ENCODE measurements around the gene PDE5A.
"Not testable (repeated sequence)": the region's sequence is repeated elsewhere in the genome, so short reads cannot be mapped to it uniquely, and the experiment has no call there.

The PDE5A gene

GRCh38 chr4:119667802-119668201 lies 39.2 kb upstream of the PDE5A start:
- in situ Hi-C loops (cut with MboI; ENCODE audit: low sequenced_read_pairs, unreplicated experiment): no loop called here
- no peak for TF ChIP-seq CTCF (IDR thresholded peaks at IDR 0.05; ENCODE audit: borderline replicate concordance, control extremely low read depth, extremely low read depth, insufficient read depth, missing control alignments)
- DNase-seq (ENCODE audit: low spot score): no peak

GRCh38 chr4:119666653-119667091 lies 38.1 kb upstream of the PDE5A start:
- no peak for DNase-seq (ENCODE audit: low spot score)
- in situ Hi-C loops (cut with MboI; ENCODE audit: low sequenced_read_pairs, unreplicated experiment): no loop called here
- TF ChIP-seq CTCF (IDR thresholded peaks at IDR 0.05; ENCODE audit: borderline replicate concordance, control extremely low read depth, extremely low read depth, insufficient read depth, missing control alignments): no peak

GRCh38 chr4:119665752-119666151 lies 37.1 kb upstream of the PDE5A start:
- in situ Hi-C loops (cut with MboI; ENCODE audit: low sequenced_read_pairs, unreplicated experiment): no loop called here
- DNase-seq (ENCODE audit: low spot score): no peak
- no peak for TF ChIP-seq CTCF (IDR thresholded peaks at IDR 0.05; ENCODE audit: borderline replicate concordance, control extremely low read depth, extremely low read depth, insufficient read depth, missing control alignments)

- in situ Hi-C loops (cut with MboI; ENCODE audit: low sequenced_read_pairs, unreplicated experiment): no loop called here
- no peak for DNase-seq (ENCODE audit: low spot score)
- no peak for TF ChIP-seq CTCF (IDR thresholded peaks at IDR 0.05; ENCODE audit: borderline replicate concordance, control extremely low read depth, extremely low read depth, insufficient read depth, missing control alignments)
These were observed 35.7 kb upstream of the PDE5A start for GRCh38 chr4:119664168-119664907.

GRCh38 chr4:119663160-119663788 lies 34.7 kb upstream of the PDE5A start:
- no peak for TF ChIP-seq CTCF (IDR thresholded peaks at IDR 0.05; ENCODE audit: borderline replicate concordance, control extremely low read depth, extremely low read depth, insufficient read depth, missing control alignments)
- DNase-seq (ENCODE audit: low spot score): no peak
- in situ Hi-C loops (cut with MboI; ENCODE audit: low sequenced_read_pairs, unreplicated experiment): no loop called here

- in situ Hi-C loops (cut with MboI; ENCODE audit: low sequenced_read_pairs, unreplicated experiment); DNase-seq (ENCODE audit: low spot score): not testable (repeated sequence)
These were observed 34.0 kb upstream of the PDE5A start for GRCh38 chr4:119662612-119663011.

GRCh38 chr4:119661231-119661630 lies 32.6 kb upstream of the PDE5A start:
- no peak for DNase-seq (ENCODE audit: low spot score)

More at GRCh38 chr4:119661231-119661630, 32.6 kb upstream of the PDE5A start:
- no peak for TF ChIP-seq CTCF (IDR thresholded peaks at IDR 0.05; ENCODE audit: borderline replicate concordance, control extremely low read depth, extremely low read depth, insufficient read depth, missing control alignments)
- in situ Hi-C loops (cut with MboI; ENCODE audit: low sequenced_read_pairs, unreplicated experiment): no loop called here

All from GM13976 (cell line).